Measurements from ENCODE around the gene ANK3. TPM values are rescaled to one million over a fixed set of nuclear protein-coding genes. Genes with fewer than 3 reads are reported as not detected.

ANK3 gene
- total RNA-seq, 2 donors from 2014 or later: 33.3 to 51.4 TPM

DNA sequence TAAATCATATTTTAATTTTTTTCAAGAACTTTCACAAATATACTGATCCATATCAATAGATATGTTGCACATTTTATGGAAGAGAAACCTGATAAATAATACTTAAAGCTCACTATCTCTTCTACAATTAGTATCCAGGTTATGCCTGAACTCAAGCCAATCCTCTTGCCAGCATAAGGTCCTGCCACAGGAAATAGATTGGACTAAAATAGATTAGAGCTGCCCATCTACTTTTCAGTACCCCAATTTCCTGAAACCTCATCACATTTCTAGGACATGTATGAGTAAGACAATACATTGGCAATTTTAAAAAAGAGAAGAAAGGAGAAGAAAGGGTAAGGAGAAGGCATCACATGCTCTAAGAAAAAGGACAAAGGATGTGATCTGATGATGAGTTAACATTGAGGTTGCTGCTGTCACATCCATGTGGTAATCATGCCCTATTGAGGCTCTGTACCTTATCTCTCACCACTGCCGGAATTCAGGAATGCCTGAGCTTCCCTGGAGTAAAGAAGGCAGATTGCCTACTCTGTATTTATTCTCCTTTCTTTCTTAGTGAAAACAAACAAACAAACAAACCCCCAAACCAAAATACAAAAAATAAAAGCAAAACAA is 199.7 kb downstream of the ANK3 start:
- ATAC-seq (replicated peaks in 1 of 2) (no peak), DNase-seq (no peak)
- Mint-ChIP-seq H3K27me3 (ENCODE audit: low read depth) (no peaks in the 10 kb centered on the region), H3K36me3 (ENCODE audit: insufficient read depth in 2 of 2) (peaks cover 2 to 23% of the 10 kb centered on the region in 2 donors), H3K27ac (no peak overlapping the region), H3K4me1 (ENCODE audit: low read depth) (peaks cover 5% of the 10 kb centered on the region), H3K9me3 (no peaks in the 10 kb centered on the region), H3K4me3 (no peak overlapping the region)

- DNase-seq: no peak
- Mint-ChIP-seq H3K36me3 (ENCODE audit: insufficient read depth in 2 of 2) (peaks cover 2 to 16% of the 10 kb centered on the region in 2 donors), H3K4me3 (no peak overlapping the region), H3K4me1 (ENCODE audit: low read depth) (peaks cover 5% of the 10 kb centered on the region), H3K9me3 (no peaks in the 10 kb centered on the region), H3K27ac (no peak overlapping the region), H3K27me3 (ENCODE audit: low read depth) (no peaks in the 10 kb centered on the region)
- ATAC-seq (replicated peaks in 1 of 2): no peak
Measured at GRCh38 chr10:60188548-60188947, 201.1 kb downstream of the ANK3 start.

DNA sequence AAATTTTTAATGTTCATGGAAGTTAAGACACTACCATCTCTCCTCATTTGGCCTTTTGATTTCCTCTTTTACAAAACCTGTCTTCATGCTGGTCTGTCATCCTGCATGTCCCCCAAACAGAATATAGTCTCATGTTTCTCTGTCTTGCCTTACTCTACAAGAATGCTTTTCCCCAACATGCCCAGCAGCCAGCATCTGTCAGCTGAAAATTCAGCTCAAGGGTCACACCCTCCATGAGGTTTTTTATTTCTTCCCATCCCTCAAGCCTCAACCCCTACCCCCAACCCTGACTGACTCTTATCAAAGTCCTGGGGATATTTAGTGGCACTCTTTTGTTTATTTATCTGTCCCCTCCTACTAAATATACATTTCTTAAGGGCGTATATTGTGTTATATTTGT is 202.0 kb downstream of the ANK3 start:
- Mint-ChIP-seq H3K9me3 (no peaks in the 10 kb centered on the region), H3K36me3 (ENCODE audit: insufficient read depth in 2 of 2) (peaks cover 2 to 14% of the 10 kb centered on the region in 2 donors), H3K4me3 (no peak overlapping the region), H3K27me3 (ENCODE audit: low read depth) (no peaks in the 10 kb centered on the region), H3K4me1 (ENCODE audit: low read depth) (peaks cover 5% of the 10 kb centered on the region), H3K27ac (no peak overlapping the region)
- DNase-seq (no peak), ATAC-seq (replicated peaks in 1 of 2) (no peak)

- Mint-ChIP-seq H3K4me1 (ENCODE audit: low read depth) (peaks cover 5% of the 10 kb centered on the region), H3K9me3 (no peaks in the 10 kb centered on the region), H3K36me3 (ENCODE audit: insufficient read depth in 2 of 2) (peaks cover 0 to 14% of the 10 kb centered on the region in 2 donors), H3K27me3 (ENCODE audit: low read depth) (no peaks in the 10 kb centered on the region), H3K27ac (no peak overlapping the region), H3K4me3 (no peak overlapping the region)
- ATAC-seq (replicated peaks in 1 of 2): no peak
- no peak for DNase-seq
Measured at GRCh38 chr10:60186315-60187071, 203.2 kb downstream of the ANK3 start.

- Mint-ChIP-seq H3K27me3 (ENCODE audit: low read depth) (no peaks in the 10 kb centered on the region), H3K27ac (no peak overlapping the region), H3K36me3 (ENCODE audit: insufficient read depth in 2 of 2) (peaks cover 0 to 5% of the 10 kb centered on the region in 2 donors), H3K4me1 (ENCODE audit: low read depth) (peaks cover 5% of the 10 kb centered on the region), H3K9me3 (no peaks in the 10 kb centered on the region), H3K4me3 (no peak overlapping the region)
- no peak for ATAC-seq (replicated peaks in 1 of 2)
- no peak for DNase-seq
Measured at GRCh38 chr10:60185421-60185820, 204.3 kb downstream of the ANK3 start.

DNA sequence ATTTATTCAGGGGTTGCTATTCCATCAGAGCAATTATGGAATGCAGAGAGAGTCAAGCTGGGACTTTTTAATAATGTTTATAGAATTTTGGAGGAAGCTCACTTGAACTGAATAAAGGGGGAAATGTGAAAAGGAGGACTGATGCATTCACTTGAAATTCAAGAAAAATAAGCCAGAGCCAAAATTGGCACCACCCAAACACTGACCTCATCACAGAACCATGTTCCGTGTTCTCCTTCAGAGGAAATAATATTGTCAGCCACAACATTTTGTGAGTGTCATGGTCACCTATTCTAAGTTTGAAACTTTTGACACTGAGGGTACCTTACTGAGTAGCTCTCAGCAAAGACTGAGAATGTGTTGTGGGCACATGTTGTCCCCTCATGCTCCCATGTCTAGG is 207.0 kb downstream of the ANK3 start:
- DNase-seq: no peak
- no peaks in the 10 kb centered on the region for H3K27me3 Mint-ChIP-seq (ENCODE audit: low read depth)
- no peaks in the 10 kb centered on the region for H3K4me1 Mint-ChIP-seq (ENCODE audit: low read depth)
- no peaks in the 10 kb centered on the region for H3K9me3 Mint-ChIP-seq
- peaks cover 0 to 5% of the 10 kb centered on the region in 2 donors for H3K36me3 Mint-ChIP-seq (ENCODE audit: insufficient read depth in 2 of 2)
- no peak overlapping the region for H3K4me3 Mint-ChIP-seq
- ATAC-seq (replicated peaks in 1 of 2): no peak
- no peak overlapping the region for H3K27ac Mint-ChIP-seq

DNA sequence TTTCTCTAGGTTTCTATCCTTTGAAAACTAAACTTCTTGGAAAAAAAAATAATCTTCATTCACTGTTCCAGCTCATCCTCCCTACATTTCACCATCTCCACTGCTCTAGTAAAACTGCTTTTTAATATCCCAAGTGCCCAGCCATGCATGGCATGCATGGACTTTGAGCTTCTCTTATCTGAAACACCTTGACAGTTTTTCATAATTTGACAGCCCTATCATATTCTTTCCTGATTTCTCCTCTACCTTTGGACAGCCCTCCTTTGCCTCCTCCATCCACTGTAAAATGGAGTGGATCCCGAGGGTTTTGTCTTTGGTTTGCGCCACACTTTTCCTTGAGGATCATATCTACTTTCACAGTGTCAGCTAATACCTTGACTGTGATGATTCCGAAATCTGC is 212.8 kb downstream of the ANK3 start:
- H3K9me3 Mint-ChIP-seq: no peaks in the 10 kb centered on the region
- ATAC-seq (replicated peaks in 1 of 2) (no peak), DNase-seq (no peak)
- H3K36me3 Mint-ChIP-seq (ENCODE audit: insufficient read depth in 2 of 2): peaks cover 0 to 12% of the 10 kb centered on the region in 2 donors
- H3K4me1 Mint-ChIP-seq (ENCODE audit: low read depth): no peaks in the 10 kb centered on the region
- H3K4me3 Mint-ChIP-seq: no peak overlapping the region
- H3K27ac Mint-ChIP-seq: no peak overlapping the region
- no peaks in the 10 kb centered on the region for H3K27me3 Mint-ChIP-seq (ENCODE audit: low read depth)

GRCh38 chr10:60175441-60175971 is 214.2 kb downstream of the ANK3 start:
- ATAC-seq (replicated peaks in 1 of 2) (no peak), DNase-seq (no peak)
- Mint-ChIP-seq H3K27ac (no peak overlapping the region), H3K4me1 (ENCODE audit: low read depth) (no peaks in the 10 kb centered on the region), H3K9me3 (no peaks in the 10 kb centered on the region), H3K36me3 (ENCODE audit: insufficient read depth in 2 of 2) (peaks cover 0 to 12% of the 10 kb centered on the region in 2 donors), H3K4me3 (no peak overlapping the region), H3K27me3 (ENCODE audit: low read depth) (no peaks in the 10 kb centered on the region)

DNA sequence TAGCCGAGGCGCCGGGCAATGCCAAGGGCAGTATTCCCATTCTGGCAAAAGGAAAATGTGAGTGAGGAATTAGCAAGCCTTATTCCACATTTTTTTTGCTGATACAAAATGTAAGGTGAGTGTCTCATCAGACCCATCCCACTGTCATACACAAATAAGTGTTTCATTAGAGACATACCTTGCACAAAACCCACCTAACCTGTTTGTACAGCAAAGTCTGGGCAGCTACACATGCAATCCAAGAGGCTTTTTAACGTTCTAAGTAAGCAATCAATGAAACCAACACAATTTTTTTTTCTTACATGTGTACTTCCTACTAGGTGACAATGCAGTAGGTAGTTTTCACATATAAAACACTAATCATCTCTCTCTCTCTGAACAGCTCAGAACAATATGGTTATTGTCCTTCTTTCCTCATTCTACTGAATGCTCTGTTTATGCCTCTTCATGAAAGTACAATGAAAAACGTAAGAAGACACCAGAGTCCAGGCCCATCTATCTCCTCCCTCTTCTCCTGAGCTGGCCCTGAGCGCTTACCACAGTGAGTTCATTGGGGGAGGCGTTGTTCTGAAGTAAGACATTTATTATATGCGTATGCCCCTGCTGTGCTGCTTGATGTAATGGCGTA is 217.2 kb downstream of the ANK3 start:
- H3K27me3 Mint-ChIP-seq (ENCODE audit: low read depth): no peaks in the 10 kb centered on the region
- peaks cover 0 to 9% of the 10 kb centered on the region in 2 donors for H3K36me3 Mint-ChIP-seq (ENCODE audit: insufficient read depth in 2 of 2)
- no peak for DNase-seq
- no peak overlapping the region for H3K4me3 Mint-ChIP-seq
- ATAC-seq (replicated peaks in 1 of 2): no peak
- no peaks in the 10 kb centered on the region for H3K9me3 Mint-ChIP-seq
- no peak overlapping the region for H3K27ac Mint-ChIP-seq
- no peaks in the 10 kb centered on the region for H3K4me1 Mint-ChIP-seq (ENCODE audit: low read depth)

GRCh38 chr10:60171436-60172013 is 218.2 kb downstream of the ANK3 start:
- Mint-ChIP-seq H3K4me3 (no peak overlapping the region), H3K4me1 (ENCODE audit: low read depth) (no peaks in the 10 kb centered on the region), H3K9me3 (no peaks in the 10 kb centered on the region), H3K27ac (no peak overlapping the region), H3K27me3 (ENCODE audit: low read depth) (no peaks in the 10 kb centered on the region), H3K36me3 (ENCODE audit: insufficient read depth in 2 of 2) (peaks cover 1 to 11% of the 10 kb centered on the region in 2 donors)
- DNase-seq (no peak), ATAC-seq (replicated peaks in 1 of 2) (no peak)

- no peak for ATAC-seq (replicated peaks in 1 of 2)
- no peaks in the 10 kb centered on the region for H3K4me1 Mint-ChIP-seq (ENCODE audit: low read depth)
- H3K27me3 Mint-ChIP-seq (ENCODE audit: low read depth): no peaks in the 10 kb centered on the region
- DNase-seq: no peak
- H3K4me3 Mint-ChIP-seq: no peak overlapping the region
- no peaks in the 10 kb centered on the region for H3K9me3 Mint-ChIP-seq
- no peak overlapping the region for H3K27ac Mint-ChIP-seq
- peaks cover 1 to 7% of the 10 kb centered on the region in 2 donors for H3K36me3 Mint-ChIP-seq (ENCODE audit: insufficient read depth in 2 of 2)
Measured at GRCh38 chr10:60170250-60170649, 219.4 kb downstream of the ANK3 start.

GRCh38 chr10:60169111-60169510 is 220.6 kb downstream of the ANK3 start:
- DNase-seq (no peak), ATAC-seq (replicated peaks in 1 of 2) (no peak)
- Mint-ChIP-seq H3K27ac (no peak overlapping the region), H3K36me3 (ENCODE audit: insufficient read depth in 2 of 2) (peaks cover 1 to 7% of the 10 kb centered on the region in 2 donors), H3K4me1 (ENCODE audit: low read depth) (no peaks in the 10 kb centered on the region), H3K4me3 (no peak overlapping the region), H3K27me3 (ENCODE audit: low read depth) (no peaks in the 10 kb centered on the region), H3K9me3 (no peaks in the 10 kb centered on the region)

DNA sequence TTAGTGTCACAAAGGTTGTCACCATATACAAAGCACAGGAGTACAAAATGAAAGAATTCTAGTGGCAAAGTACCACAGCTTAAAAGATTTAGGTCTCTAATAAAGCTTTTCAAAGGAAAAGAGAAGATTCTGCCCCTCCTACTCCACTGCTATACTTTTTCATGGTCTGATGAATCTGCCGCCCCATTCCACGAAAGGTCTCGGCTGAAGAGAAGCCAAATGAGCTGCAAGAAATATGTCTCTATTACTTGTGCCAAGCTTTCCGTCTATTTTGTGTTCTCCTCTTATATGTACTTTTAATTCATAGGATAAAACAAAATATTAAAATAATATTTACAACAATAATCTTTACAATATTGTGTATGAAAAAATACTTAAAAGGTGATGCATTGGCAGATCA is 222.6 kb downstream of the ANK3 start:
- no peak for ATAC-seq (replicated peaks in 1 of 2)
- no peak overlapping the region for H3K27ac Mint-ChIP-seq
- no peaks in the 10 kb centered on the region for H3K4me1 Mint-ChIP-seq (ENCODE audit: low read depth)
- no peaks in the 10 kb centered on the region for H3K27me3 Mint-ChIP-seq (ENCODE audit: low read depth)
- no peak for DNase-seq
- H3K36me3 Mint-ChIP-seq (ENCODE audit: insufficient read depth in 2 of 2): peaks cover 1 to 2% of the 10 kb centered on the region in 2 donors
- no peak overlapping the region for H3K4me3 Mint-ChIP-seq
- H3K9me3 Mint-ChIP-seq: no peaks in the 10 kb centered on the region
